ENCODE results near the gene ACAP2.

- TF ChIP-seq POLR2A (IDR thresholded peaks at IDR 0.05; ENCODE audit: low read depth, low read length): no peak
- no peak for TF ChIP-seq POLR2AphosphoS5 (IDR thresholded peaks at IDR 0.05; ENCODE audit: low read depth, low read length)
- no peak for TF ChIP-seq POU2F2 (IDR thresholded peaks at IDR 0.05; ENCODE audit: low read depth, low read length)
- no peak for TF ChIP-seq TAF1 (IDR thresholded peaks at IDR 0.05; ENCODE audit: low read depth, low read length)
- no peak for TF ChIP-seq PAX5 (IDR thresholded peaks at IDR 0.05; ENCODE audit: insufficient read depth, low read length, severe bottlenecking)
Measured at GRCh38 chr3:195274259-195274966, 168.4 kb downstream of the ACAP2 start.

Data from GM12891 (cell line).